ENCODE data around the gene NPAS2. TPM values are rescaled to one million over a fixed set of nuclear protein-coding genes. Genes with fewer than 3 reads are reported as not detected.

Gene NPAS2
- total RNA-seq, 1 experiment from 2014 or later, result 20.4 TPM

- no peak for TF ChIP-seq CTCF (IDR thresholded peaks at IDR 0.05 in 2 of 3, conservative IDR thresholded peaks at IDR 0.05 in 1 of 3; ENCODE audit: borderline replicate concordance in 1 of 3, insufficient read depth in 1 of 3, low read depth in 2 of 3, low read length in 2 of 3)
- no peak for TF ChIP-seq YY1 (IDR thresholded peaks at IDR 0.05; ENCODE audit: extremely low read depth, insufficient replicate concordance, low read depth, low read length)
- no peak for TF ChIP-seq ZFX (IDR thresholded peaks at IDR 0.05)
- no peak for TF ChIP-seq ZBTB33 (IDR thresholded peaks at IDR 0.05; ENCODE audit: extremely low read depth, insufficient replicate concordance, low read length)
Measured at GRCh38 chr2:100928235-100928634, 108.3 kb downstream of the NPAS2 start (continued).

- Histone ChIP-seq H2AFZ (ENCODE audit: low read depth, low read length, poor library complexity, severe bottlenecking) (no peak overlapping the region), H4K20me1 (ENCODE audit: insufficient read depth) (no peaks in the 10 kb centered on the region), H3K9ac (ENCODE audit: low read length) (no peak overlapping the region), H3K27ac (ENCODE audit: low read depth, low read length) (no peak overlapping the region), H3K9me2 (ENCODE audit: insufficient read depth) (no peaks in the 10 kb centered on the region), H3K36me3 (ENCODE audit: control insufficient read depth in 1 of 2, insufficient read depth in 2 of 2, low read length in 2 of 2) (peaks cover 0 to 5% of the 10 kb centered on the region in 2 experiments; a peak in 2 of 4 replicates), H3K4me2 (ENCODE audit: low read length) (no peak overlapping the region), H3K9me3 (ENCODE audit: control insufficient read depth in 1 of 2, insufficient read depth in 1 of 2, low read depth in 1 of 2, low read length in 2 of 2) (no peaks in the 10 kb centered on the region), H3K4me3 (replicated peaks in 1 of 2; ENCODE audit: low read depth in 1 of 2, low read length in 2 of 2) (no peak overlapping the region), H3K27me3 (ENCODE audit: insufficient read depth, low read length) (no peaks in the 10 kb centered on the region), H3K79me2 (ENCODE audit: insufficient read depth, low read length) (no peaks in the 10 kb centered on the region), H3K4me1 (ENCODE audit: control insufficient read depth in 1 of 2, insufficient read depth in 2 of 2, low read length in 2 of 2) (no peaks in the 10 kb centered on the region)
- BruUV-seq (replicated peaks), result no TSS peak
- ChIA-PET POLR2A (no interaction called here), RAD21 (ENCODE audit: low non-redundant PET in 1 of 2, low total read pairs in 2 of 2, uncharacterized antibody in 2 of 2, unreplicated experiment in 2 of 2) (no interaction called here), CTCF (no interaction called here)
- DNase-seq (ENCODE audit: low read depth, low spot score) (no peak), ATAC-seq (no peak)
- intact Hi-C loops (cut with micrococcal nuclease), result no loop called here
- TF ChIP-seq ZNF274 (IDR thresholded peaks at IDR 0.05; ENCODE audit: low read depth, low read length) (no peak), FOSL1 (IDR thresholded peaks at IDR 0.05; ENCODE audit: low read depth) (no peak), POLR2A (IDR thresholded peaks at IDR 0.05; ENCODE audit: borderline replicate concordance, extremely low read depth, insufficient read depth, insufficient read length) (no peak), CEBPB (IDR thresholded peaks at IDR 0.05; ENCODE audit: low read depth) (no peak), POLR2AphosphoS5 (IDR thresholded peaks at IDR 0.05; ENCODE audit: low read depth, low read length) (no peak), EZH2phosphoT487 (IDR thresholded peaks at IDR 0.05; ENCODE audit: borderline replicate concordance) (no peak), MAX (IDR thresholded peaks at IDR 0.05) (no peak), RAD21 (IDR thresholded peaks at IDR 0.05; ENCODE audit: low read depth) (no peak), EGR1 (IDR thresholded peaks at IDR 0.05; ENCODE audit: low read depth) (no peak), CBX3 (IDR thresholded peaks at IDR 0.05; ENCODE audit: low read depth) (no peak), JUND (IDR thresholded peaks at IDR 0.05) (no peak), TCF7L2 (IDR thresholded peaks at IDR 0.05; ENCODE audit: borderline replicate concordance, extremely low read depth, insufficient read depth, insufficient read length) (no peak), SRF (IDR thresholded peaks at IDR 0.05; ENCODE audit: low read depth) (no peak), ZBTB33 (IDR thresholded peaks at IDR 0.05; ENCODE audit: extremely low read depth, insufficient replicate concordance, low read length) (no peak), SIN3A (IDR thresholded peaks at IDR 0.05; ENCODE audit: low read depth) (no peak)
Measured at GRCh38 chr2:100929147-100929546, 109.2 kb downstream of the NPAS2 start.

Data from HCT116 (cell line).